SU-DHL-6 (cell line): Measurements from ENCODE around the gene EFCAB6.

ENCODE experiments used
- H2AFZ ChIP-seq: fragments of 200-600 bp; sonication (generic); 2 replicates; pipeline ENCODE4 v1.6.1; 2014; ENCODE audit warnings: low read depth, mild to moderate bottlenecking, moderate library complexity, mixed read lengths, antibody characterized with exemption, low read length; ENCODE audit not compliant: severe bottlenecking
- H3F3A ChIP-seq: fragments of 200-600 bp; shearing (Covaris generic); 2 replicates; pipeline ENCODE4 v1.6.0; 2016; ENCODE audit warnings: antibody characterized with exemption, mild to moderate bottlenecking; ENCODE audit not compliant: insufficient read depth
- H3K27ac ChIP-seq: fragments of 200-600 bp; sonication (generic); 2 replicates; pipeline ENCODE4 v1.5.1; 2016; ENCODE audit warnings: low read depth, mild to moderate bottlenecking, low read length, moderate library complexity, mixed read lengths
- H3K27me3 ChIP-seq: fragments of 200-600 bp; sonication (generic), shearing (Covaris generic); 2 replicates; pipeline ENCODE4 v1.6.0; 2014; ENCODE audit warnings: mild to moderate bottlenecking, low read length
- H3K36me3 ChIP-seq: fragments of 200-600 bp; sonication (generic); 2 replicates; pipeline ENCODE4 v1.6.1; 2014; ENCODE audit warnings: mild to moderate bottlenecking, low read length, mixed read lengths
- H3K4me2 ChIP-seq: fragments of 300-600, 200-600 bp; shearing (Covaris generic), sonication (generic); 2 replicates; pipeline ENCODE4 v1.6.0; 2014; ENCODE audit warnings: low read length, low read depth, mild to moderate bottlenecking; ENCODE audit not compliant: poor library complexity, severe bottlenecking
- H3K4me3 ChIP-seq: fragments of 200-600 bp; sonication (generic); 2 replicates; pipeline ENCODE4 v1.5.1; 2014; ENCODE audit warnings: antibody characterized with exemption, low read length, mild to moderate bottlenecking, mixed read lengths; ENCODE audit not compliant: insufficient read depth, poor library complexity, severe bottlenecking
- H3K79me2 ChIP-seq: fragments of 200-600 bp; sonication (generic); 2 replicates; pipeline ENCODE4 v1.6.1; 2014; ENCODE audit warnings: mild to moderate bottlenecking, low read length, moderate library complexity; ENCODE audit not compliant: insufficient read depth
- H3K9ac ChIP-seq: fragments of 200-600 bp; sonication (generic); 2 replicates; pipeline ENCODE4 v1.7.0; 2014; ENCODE audit warnings: mild to moderate bottlenecking, low read length
- H3K9me2 ChIP-seq: fragments of 200-600 bp; sonication (generic); replicated peaks from 2 replicates; pipeline ENCODE4 v1.6.1; 2014; ENCODE audit warnings: low read length; ENCODE audit not compliant: insufficient read depth
- H3K9me3 ChIP-seq: fragments of 200-600 bp; sonication (generic); 2 replicates; pipeline ENCODE4 v1.6.1; 2014; ENCODE audit warnings: low read length, mixed read lengths; ENCODE audit not compliant: insufficient read depth
- H4K20me1 ChIP-seq: fragments of 200-600 bp; sonication (generic); 2 replicates; pipeline ENCODE4 v1.6.1; 2014; ENCODE audit warnings: low read depth, mild to moderate bottlenecking, antibody characterized with exemption, low read length, moderate library complexity, mixed read lengths
- CTCF ChIP-seq: fragments of 200-600 bp; sonication (generic); IDR thresholded peaks from one replicate; pipeline ENCODE4 v1.5.1; 2017; ENCODE audit warnings: antibody characterized with exemption, mild to moderate bottlenecking, low read length, moderate library complexity; ENCODE audit not compliant: insufficient read depth, poor library complexity, severe bottlenecking
- EZH2phosphoT487 ChIP-seq: fragments of 200-600 bp; sonication (generic), shearing (Covaris generic); conservative IDR thresholded peaks from 2 replicates; pipeline ENCODE4 v1.6.1; 2018; ENCODE audit warnings: mild to moderate bottlenecking, antibody characterized with exemption, low read length, moderate library complexity, mixed read lengths

Gene EFCAB6

DNA sequence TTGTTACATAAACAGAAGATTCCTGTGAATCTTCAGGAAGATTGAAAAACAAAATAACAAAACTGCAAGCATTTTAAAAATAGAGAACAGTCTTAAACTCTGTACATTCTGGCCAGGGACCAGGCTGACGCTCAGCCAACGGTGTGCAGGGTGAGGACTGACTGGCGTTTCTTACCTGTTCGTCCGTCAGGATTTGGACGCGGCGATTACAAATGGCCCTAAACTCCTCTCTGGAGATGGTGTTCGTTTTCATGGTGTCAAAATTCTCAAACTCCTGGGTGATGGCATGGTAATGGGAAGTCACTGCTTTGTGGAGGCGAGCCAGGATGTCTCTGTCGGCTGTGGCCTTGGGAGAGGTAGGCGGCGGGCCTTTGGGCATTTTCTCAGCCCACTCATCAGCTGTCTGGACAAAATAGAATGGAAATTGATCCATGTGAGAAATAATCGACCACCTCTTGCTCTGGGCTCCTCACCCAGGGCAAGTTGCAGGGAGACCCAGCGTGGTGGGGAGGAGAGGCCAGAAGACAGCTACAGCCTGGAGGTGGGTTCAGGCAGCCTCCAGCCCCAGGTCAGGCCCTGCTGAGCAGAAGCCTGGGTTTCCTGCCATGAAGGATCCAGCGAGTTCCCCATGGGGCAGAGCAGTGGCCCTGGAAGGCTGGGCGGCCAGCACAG lies 257.3 kb downstream of the EFCAB6 start:
- no peaks in the 10 kb centered on the region for H3F3A ChIP-seq
- TF ChIP-seq EZH2phosphoT487 (no peak), CTCF (no peak)
- no peak overlapping the region for H3K4me2 ChIP-seq

DNA sequence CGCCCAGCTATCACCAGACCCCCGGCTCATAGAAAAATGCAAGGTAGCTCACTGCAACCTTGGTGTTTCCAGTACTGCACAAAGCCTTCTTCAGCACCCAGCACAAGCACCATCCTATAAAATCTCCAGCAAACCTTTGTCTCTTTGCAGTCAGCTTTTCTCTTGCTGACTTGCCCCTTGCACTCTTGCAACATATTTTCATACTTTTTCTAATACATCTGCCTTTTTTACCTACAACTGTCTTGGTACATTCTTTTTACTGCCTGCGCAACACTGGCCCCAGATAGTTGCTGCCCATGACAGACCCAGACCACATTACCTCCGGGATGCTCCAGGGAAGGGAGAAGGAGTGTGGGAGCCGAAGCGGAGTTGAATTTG lies 257.9 kb downstream of the EFCAB6 start:
- H3K27me3 ChIP-seq: 0 out of 2 replicates have a peak, but pooled peaks cover 3% of the 10 kb centered on the region
- H3K27ac ChIP-seq: no peak overlapping the region
- TF ChIP-seq EZH2phosphoT487 (no peak), CTCF (no peak)
- H3K4me3 ChIP-seq: no peak overlapping the region
- no peaks in the 10 kb centered on the region for H3K79me2 ChIP-seq
- no peaks in the 10 kb centered on the region for H3F3A ChIP-seq
- H3K4me2 ChIP-seq: no peak overlapping the region
- H2AFZ ChIP-seq: no peak overlapping the region
- H4K20me1 ChIP-seq: no peaks in the 10 kb centered on the region
- H3K9me2 ChIP-seq: no peaks in the 10 kb centered on the region
- H3K9ac ChIP-seq: no peak overlapping the region
- no peaks in the 10 kb centered on the region for H3K9me3 ChIP-seq
- no peaks in the 10 kb centered on the region for H3K36me3 ChIP-seq

More for the DNA sequence above, 257.3 kb downstream of the EFCAB6 start:
- Histone ChIP-seq H3K9me2 (no peaks in the 10 kb centered on the region), H4K20me1 (no peaks in the 10 kb centered on the region), H3K9me3 (no peaks in the 10 kb centered on the region), H3K9ac (no peak overlapping the region), H3K79me2 (no peaks in the 10 kb centered on the region), H3K27ac (no peak overlapping the region), H3K36me3 (no peaks in the 10 kb centered on the region), H3K4me3 (no peak overlapping the region), H2AFZ (no peak overlapping the region), H3K27me3 (0 out of 2 replicates have a peak, but pooled peaks cover 3% of the 10 kb centered on the region)

- no peaks in the 10 kb centered on the region for H3K36me3 ChIP-seq
- no peaks in the 10 kb centered on the region for H3K79me2 ChIP-seq
- no peaks in the 10 kb centered on the region for H3K9me3 ChIP-seq
- H3F3A ChIP-seq: no peaks in the 10 kb centered on the region
- 0 out of 2 replicates have a peak, but pooled peaks cover 3% of the 10 kb centered on the region for H3K27me3 ChIP-seq
- H3K4me2 ChIP-seq: no peak overlapping the region
- TF ChIP-seq CTCF (no peak), EZH2phosphoT487 (no peak)
- no peak overlapping the region for H2AFZ ChIP-seq
- no peaks in the 10 kb centered on the region for H3K9me2 ChIP-seq
- H3K9ac ChIP-seq: no peak overlapping the region
- no peaks in the 10 kb centered on the region for H4K20me1 ChIP-seq
- no peak overlapping the region for H3K4me3 ChIP-seq
- H3K27ac ChIP-seq: no peak overlapping the region
Observed at GRCh38 chr22:43553451-43554258, 258.4 kb downstream of the EFCAB6 start.
